ENCODE results near the gene KCNQ1.

DNA sequence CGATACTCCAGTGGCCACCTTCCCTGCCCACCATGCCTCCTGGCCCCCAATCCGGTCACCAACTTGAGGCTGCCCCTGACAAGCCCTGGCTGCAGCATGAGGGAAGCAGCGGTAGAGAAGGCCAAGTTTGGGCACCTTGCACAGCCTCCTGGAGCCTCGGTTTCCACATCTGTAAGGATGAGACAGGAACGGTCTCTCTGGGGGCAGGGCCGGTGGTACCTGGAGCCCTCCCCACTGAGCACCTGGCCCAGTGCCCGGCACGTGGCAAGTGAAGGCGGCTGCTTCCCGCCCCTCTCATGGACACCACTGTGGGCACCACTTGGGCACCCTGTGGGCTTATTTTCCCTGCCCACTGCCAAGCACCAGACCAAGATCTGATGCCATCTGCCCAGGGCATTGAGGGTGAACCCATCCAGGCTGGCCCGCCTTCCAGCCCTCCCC is 363.0 kb downstream of the KCNQ1 start:
- TF ChIP-seq, protein P1, sequence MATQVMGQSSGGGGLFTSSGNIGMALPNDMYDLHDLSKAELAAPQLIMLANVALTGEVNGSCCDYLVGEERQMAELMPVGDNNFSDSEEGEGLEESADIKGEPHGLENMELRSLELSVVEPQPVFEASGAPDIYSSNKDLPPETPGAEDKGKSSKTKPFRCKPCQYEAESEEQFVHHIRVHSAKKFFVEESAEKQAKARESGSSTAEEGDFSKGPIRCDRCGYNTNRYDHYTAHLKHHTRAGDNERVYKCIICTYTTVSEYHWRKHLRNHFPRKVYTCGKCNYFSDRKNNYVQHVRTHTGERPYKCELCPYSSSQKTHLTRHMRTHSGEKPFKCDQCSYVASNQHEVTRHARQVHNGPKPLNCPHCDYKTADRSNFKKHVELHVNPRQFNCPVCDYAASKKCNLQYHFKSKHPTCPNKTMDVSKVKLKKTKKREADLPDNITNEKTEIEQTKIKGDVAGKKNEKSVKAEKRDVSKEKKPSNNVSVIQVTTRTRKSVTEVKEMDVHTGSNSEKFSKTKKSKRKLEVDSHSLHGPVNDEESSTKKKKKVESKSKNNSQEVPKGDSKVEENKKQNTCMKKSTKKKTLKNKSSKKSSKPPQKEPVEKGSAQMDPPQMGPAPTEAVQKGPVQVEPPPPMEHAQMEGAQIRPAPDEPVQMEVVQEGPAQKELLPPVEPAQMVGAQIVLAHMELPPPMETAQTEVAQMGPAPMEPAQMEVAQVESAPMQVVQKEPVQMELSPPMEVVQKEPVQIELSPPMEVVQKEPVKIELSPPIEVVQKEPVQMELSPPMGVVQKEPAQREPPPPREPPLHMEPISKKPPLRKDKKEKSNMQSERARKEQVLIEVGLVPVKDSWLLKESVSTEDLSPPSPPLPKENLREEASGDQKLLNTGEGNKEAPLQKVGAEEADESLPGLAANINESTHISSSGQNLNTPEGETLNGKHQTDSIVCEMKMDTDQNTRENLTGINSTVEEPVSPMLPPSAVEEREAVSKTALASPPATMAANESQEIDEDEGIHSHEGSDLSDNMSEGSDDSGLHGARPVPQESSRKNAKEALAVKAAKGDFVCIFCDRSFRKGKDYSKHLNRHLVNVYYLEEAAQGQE (IDR thresholded peaks at IDR 0.05; ENCODE audit: unreplicated experiment) = no peak
- TF ChIP-seq, protein P2, sequence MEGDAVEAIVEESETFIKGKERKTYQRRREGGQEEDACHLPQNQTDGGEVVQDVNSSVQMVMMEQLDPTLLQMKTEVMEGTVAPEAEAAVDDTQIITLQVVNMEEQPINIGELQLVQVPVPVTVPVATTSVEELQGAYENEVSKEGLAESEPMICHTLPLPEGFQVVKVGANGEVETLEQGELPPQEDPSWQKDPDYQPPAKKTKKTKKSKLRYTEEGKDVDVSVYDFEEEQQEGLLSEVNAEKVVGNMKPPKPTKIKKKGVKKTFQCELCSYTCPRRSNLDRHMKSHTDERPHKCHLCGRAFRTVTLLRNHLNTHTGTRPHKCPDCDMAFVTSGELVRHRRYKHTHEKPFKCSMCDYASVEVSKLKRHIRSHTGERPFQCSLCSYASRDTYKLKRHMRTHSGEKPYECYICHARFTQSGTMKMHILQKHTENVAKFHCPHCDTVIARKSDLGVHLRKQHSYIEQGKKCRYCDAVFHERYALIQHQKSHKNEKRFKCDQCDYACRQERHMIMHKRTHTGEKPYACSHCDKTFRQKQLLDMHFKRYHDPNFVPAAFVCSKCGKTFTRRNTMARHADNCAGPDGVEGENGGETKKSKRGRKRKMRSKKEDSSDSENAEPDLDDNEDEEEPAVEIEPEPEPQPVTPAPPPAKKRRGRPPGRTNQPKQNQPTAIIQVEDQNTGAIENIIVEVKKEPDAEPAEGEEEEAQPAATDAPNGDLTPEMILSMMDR (conservative IDR thresholded peaks at IDR 0.05; ENCODE audit: low read depth in 2 of 2) = no peak
- TF ChIP-seq JUNB (IDR thresholded peaks at IDR 0.05; ENCODE audit: unreplicated experiment) (no peak), EZH2 (IDR thresholded peaks at IDR 0.05; ENCODE audit: low read depth, unreplicated experiment) (no peak), POLR2AphosphoS5 (IDR thresholded peaks at IDR 0.05; ENCODE audit: low read depth) (no peak), CREB1 (CRISPR knock-in tag; IDR thresholded peaks at IDR 0.05; ENCODE audit: low read depth) (no peak), STAT1 (IDR thresholded peaks at IDR 0.05; ENCODE audit: unreplicated experiment) (no peak), EZH2phosphoT487 (IDR thresholded peaks at IDR 0.05; ENCODE audit: unreplicated experiment) (no peak)
- TF ChIP-seq, protein P3, sequence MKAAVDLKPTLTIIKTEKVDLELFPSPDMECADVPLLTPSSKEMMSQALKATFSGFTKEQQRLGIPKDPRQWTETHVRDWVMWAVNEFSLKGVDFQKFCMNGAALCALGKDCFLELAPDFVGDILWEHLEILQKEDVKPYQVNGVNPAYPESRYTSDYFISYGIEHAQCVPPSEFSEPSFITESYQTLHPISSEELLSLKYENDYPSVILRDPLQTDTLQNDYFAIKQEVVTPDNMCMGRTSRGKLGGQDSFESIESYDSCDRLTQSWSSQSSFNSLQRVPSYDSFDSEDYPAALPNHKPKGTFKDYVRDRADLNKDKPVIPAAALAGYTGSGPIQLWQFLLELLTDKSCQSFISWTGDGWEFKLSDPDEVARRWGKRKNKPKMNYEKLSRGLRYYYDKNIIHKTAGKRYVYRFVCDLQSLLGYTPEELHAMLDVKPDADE (IDR thresholded peaks at IDR 0.05) = no peak

Data from GM23338 (cell line).